KBM-7 (cell line): ENCODE results near the gene FCGR1A.
A peak's percentile ranks its signal among the peaks of the same experiment; 100 is the strongest.
"Not testable (repeated sequence)": the region's sequence is repeated elsewhere in the genome, so short reads cannot be mapped to it uniquely, and the experiment has no call there.

Experiments
- DNase-seq: peaks from one replicate; pipeline ENCODE4 v3.0.0-alpha.2; 2015
- in situ Hi-C: fragments of 300-500 bp; cut with MboI; formaldehyde crosslinking; loops from 2 replicates; pipeline ENCODE4 v1.14.3; 2020; ENCODE audit warnings: low sequenced_read_pairs, low pct_unique_long_range_greater_than_20kb, mixed read lengths

The FCGR1A gene

DNA sequence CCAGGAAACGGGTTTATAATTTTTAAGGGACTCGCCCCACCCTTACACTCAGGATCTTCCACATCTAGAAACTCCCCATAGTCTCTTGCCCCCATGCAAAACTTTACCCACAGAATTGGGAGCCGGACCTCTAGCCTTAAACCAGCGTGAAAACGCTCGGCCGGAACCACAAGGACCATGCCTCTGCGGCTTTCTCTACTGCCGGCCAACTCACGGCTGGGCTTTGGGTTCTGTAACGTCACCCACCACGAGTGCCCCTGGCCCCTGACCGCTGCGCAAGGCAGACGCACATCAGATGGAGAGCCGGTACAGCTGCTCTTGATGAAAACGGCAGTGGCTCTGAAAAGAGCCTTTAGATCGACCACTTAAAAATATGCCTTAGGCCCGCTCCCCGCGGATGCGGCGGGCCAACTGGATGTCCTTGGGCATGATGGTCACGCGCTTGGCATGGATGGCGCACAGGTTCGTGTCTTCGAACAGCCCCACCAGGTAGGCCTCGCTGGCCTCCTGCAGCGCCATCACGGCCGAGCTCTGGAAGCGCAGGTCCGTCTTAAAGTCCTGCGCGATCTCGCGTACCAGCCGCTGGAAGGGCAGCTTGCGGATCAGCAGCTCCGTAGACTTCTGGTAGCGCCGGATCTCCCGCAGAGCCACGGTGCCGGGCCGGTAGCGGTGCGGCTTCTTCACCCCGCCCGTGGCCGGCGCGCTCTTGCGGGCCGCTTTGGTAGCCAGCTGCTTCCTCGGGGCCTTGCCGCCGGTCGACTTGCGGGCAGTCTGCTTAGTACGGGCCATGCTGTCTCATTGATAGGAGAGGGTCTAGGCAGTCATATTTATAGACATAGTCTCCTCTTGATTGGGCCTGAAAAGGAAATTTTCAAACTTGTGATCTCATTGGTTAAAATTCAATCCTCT is 30.7 kb downstream of the FCGR1A start:
- DNase-seq: peak; percentile 87
- in situ Hi-C loops: not testable (repeated sequence)

DNA sequence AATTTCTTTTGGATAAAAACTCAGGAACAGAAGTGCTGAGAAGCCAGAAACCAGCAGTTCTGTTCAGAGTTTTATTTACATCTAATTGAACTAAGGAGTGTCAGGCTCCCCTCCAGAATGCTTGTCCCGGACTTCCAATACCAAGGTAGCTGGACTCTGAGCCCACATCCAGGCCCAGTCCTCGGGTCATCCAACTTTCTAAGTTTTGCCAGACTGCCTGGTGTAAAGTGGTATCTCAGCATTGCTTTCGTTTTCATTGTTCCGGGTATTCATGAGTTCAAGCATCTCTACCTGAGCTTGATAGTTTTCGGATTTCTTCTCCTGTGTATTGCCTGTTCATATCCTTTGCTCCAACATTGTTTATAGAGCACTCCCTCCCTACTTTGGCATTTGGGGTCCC is 37.9 kb downstream of the FCGR1A start:
- in situ Hi-C loops, DNase-seq: not testable (repeated sequence)

DNA sequence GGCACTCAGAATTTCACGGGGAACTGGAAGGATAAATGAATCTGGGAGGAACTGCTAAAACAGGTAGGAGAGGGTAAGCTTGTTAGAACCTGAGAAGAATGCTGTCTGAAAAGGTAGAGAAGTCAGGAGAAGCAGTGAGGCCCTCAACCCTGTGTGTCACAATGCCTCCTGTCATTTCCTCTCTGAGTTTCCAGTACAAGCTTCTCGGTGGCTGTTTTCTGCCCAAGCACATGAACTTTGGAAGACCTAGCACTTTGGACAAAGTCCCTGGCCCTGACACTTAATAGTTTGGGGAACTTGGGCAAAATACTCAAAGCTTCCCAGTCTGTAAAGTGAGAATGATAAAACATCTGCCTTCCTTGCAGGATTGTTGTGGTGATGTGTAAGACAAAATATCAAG is 44.1 kb downstream of the FCGR1A start:
- in situ Hi-C loops, DNase-seq: not testable (repeated sequence)

DNA sequence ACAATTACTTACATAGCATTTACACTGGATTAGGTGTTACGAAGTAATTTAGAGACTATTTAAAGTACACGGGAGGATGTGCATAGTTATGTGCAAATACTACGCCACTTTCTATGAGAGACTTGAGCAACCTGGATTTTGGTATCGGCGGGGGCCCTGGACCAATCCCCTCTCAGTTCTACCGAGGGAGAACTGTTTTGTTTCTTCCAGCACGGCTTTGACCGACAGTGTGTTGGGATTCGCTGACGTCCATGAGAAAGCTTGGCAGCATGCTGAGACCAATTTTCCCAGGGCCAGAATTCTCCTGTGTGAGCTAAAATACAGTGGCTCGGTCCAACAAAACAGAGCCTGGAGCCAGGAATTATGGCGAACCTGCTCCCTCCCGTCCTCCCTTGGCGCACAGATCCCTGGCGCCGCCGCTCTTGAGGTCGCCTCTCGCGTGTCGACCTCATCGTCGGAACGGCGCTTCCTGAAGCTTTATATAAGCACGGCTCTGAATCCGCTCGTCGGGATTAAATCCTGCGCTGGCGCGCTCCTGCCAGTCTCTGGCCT is 49.3 kb downstream of the FCGR1A start:
- in situ Hi-C loops, DNase-seq: not testable (repeated sequence)

DNA sequence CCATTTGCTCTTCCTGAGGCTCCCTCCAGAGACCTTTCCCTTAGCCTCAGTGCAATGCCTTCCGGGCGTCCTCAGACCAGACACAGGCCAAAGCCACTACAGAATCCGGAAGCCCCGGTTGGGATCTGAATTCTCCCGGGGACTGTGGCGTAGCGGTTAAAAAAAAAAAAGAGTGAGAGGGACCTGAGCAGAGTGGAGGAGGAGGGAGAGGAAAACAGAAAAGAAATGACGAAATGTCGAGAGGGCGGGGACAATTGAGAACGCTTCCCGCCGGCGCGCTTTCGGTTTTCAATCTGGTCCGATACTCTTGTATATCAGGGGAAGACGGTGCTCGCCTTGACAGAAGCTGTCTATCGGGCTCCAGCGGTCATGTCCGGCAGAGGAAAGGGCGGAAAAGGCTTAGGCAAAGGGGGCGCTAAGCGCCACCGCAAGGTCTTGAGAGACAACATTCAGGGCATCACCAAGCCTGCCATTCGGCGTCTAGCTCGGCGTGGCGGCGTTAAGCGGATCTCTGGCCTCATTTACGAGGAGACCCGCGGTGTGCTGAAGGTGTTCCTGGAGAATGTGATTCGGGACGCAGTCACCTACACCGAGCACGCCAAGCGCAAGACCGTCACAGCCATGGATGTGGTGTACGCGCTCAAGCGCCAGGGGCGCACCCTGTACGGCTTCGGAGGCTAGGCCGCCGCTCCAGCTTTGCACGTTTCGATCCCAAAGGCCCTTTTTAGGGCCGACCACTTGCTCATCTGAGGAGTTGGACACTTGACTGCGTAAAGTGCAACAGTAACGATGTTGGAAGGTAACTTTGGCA is 50.0 kb downstream of the FCGR1A start:
- DNase-seq, in situ Hi-C loops: not testable (repeated sequence)

DNA sequence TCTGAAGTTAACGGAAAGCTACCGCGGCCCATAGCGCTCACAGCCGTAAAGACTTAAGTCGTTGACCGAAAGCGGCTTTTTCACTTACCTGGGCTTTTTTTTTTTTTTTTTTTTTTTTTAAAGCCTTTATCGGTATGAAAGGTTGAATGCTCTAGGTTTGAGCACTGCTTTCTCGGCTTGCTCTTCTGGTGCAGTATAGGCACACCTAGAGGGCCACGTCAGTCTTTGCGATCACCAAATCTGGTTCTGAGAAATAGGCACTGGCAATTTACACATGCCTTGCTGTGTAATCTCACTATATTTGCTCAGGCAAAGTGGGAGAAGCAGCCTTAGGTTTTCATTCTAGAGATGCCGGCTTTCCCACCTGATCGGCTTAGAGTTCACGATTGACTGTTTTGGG is 50.6 kb downstream of the FCGR1A start:
- in situ Hi-C loops: not testable (repeated sequence)

DNA sequence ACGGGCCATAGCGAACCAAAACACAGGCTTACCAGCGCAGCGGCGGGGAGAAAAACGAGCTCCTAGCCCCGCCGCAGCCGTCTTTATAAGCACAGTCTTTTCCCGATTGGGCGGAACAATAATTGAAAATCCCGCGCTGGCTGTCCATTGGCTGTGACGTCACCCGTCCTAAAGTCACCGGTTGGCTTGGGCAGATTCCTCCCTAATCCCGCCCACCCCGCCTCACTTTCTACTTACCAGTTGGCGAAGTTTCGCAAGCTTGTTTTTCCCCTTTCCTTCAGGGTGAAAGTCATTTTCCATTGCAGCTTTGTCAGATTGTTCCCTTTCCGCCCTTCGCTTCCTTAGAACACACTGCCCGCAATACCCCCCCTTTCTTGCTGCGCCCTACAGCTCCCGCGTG is 58.7 kb downstream of the FCGR1A start:
- in situ Hi-C loops, DNase-seq: not testable (repeated sequence)

More for the DNA sequence above, 50.6 kb downstream of the FCGR1A start:
- DNase-seq: not testable (repeated sequence)
